ENCODE data around the gene BBC3.
"Not testable (repeated sequence)": the region's sequence is repeated elsewhere in the genome, so short reads cannot be mapped to it uniquely, and the experiment has no call there.

Gene BBC3

GRCh38 chr19:47230921-47231214 is at the start of gene BBC3:
TSS of gene BBC3 (minus strand) at chr19:47231199. CDS start at chr19:47228431, 2,768 bp downstream.
- no peak for DNase-seq (ENCODE audit: low read depth)

GRCh38 chr19:47280183-47280797 is 49.3 kb upstream of the BBC3 start:
- no peak for DNase-seq (ENCODE audit: low read depth)

GRCh38 chr19:47276513-47276912 is 45.5 kb upstream of the BBC3 start:
- DNase-seq (ENCODE audit: low read depth): not testable (repeated sequence)

- DNase-seq (ENCODE audit: low read depth): no peak
Measured at GRCh38 chr19:47275791-47276461, 44.9 kb upstream of the BBC3 start.

GRCh38 chr19:47274891-47275761 is 44.1 kb upstream of the BBC3 start:
- DNase-seq (ENCODE audit: low read depth): no peak

GRCh38 chr19:47274071-47274890 is 43.3 kb upstream of the BBC3 start, which contains the start of gene INAFM1:
TSS of gene INAFM1 (plus strand) at chr19:47274885. CDS start at chr19:47274920, 35 bp downstream.
- peak; percentile 58 for DNase-seq (ENCODE audit: low read depth)

- peak; percentile 49 for DNase-seq (ENCODE audit: low read depth)
Measured at GRCh38 chr19:47273313-47274070, 42.5 kb upstream of the BBC3 start.

- no peak for DNase-seq (ENCODE audit: low read depth)
Measured at GRCh38 chr19:47272448-47273312, 41.7 kb upstream of the BBC3 start.

GRCh38 chr19:47271949-47272348 is 41.0 kb upstream of the BBC3 start:
- DNase-seq (ENCODE audit: low read depth): no peak

GRCh38 chr19:47270408-47270807 is 39.4 kb upstream of the BBC3 start:
- DNase-seq (ENCODE audit: low read depth): no peak

- DNase-seq (ENCODE audit: low read depth): no peak
Measured at GRCh38 chr19:47269596-47269995, 38.6 kb upstream of the BBC3 start.

GRCh38 chr19:47268028-47268427 is 37.0 kb upstream of the BBC3 start:
- DNase-seq (ENCODE audit: low read depth): no peak

GRCh38 chr19:47267350-47267759 is 36.4 kb upstream of the BBC3 start:
- DNase-seq (ENCODE audit: low read depth): no peak

GRCh38 chr19:47266401-47266941 is 35.5 kb upstream of the BBC3 start:
- no peak for DNase-seq (ENCODE audit: low read depth)

- no peak for DNase-seq (ENCODE audit: low read depth)
Measured at GRCh38 chr19:47264629-47265028, 33.6 kb upstream of the BBC3 start.

GRCh38 chr19:47261946-47262793 is 31.2 kb upstream of the BBC3 start:
- DNase-seq (ENCODE audit: low read depth): not testable (repeated sequence)

GRCh38 chr19:47260476-47260875 is 29.5 kb upstream of the BBC3 start:
- no peak for DNase-seq (ENCODE audit: low read depth)

GRCh38 chr19:47258895-47259555 is 28.0 kb upstream of the BBC3 start:
- no peak for DNase-seq (ENCODE audit: low read depth)

- DNase-seq (ENCODE audit: low read depth): no peak
Measured at GRCh38 chr19:47258434-47258833, 27.4 kb upstream of the BBC3 start.

Measured in HS-5 (cell line).